ENCODE data around the gene POU2F3. TPM values are rescaled to one million over a fixed set of nuclear protein-coding genes. Genes with fewer than 3 reads are reported as not detected.

The POU2F3 gene
- total RNA-seq (0.24 TPM in 1 of 2 replicates, not detected in the other), polyA plus RNA-seq (0.21 TPM in 1 of 2 replicates, not detected in the other)

GRCh38 chr11:120239713-120240640, at the start of gene POU2F3:
POU2F3 (plus strand) TSS chr11:120240140; CDS start chr11:120240344, 204 bp downstream.
- Histone ChIP-seq H3K36me3 (replicated peaks; ENCODE audit: insufficient read depth, low read depth) (no peaks in the 10 kb centered on the region), H3K4me2 (peak within 1 kb of the TSS; percentile 87), H3K4me1 (ENCODE audit: insufficient read depth) (peaks cover 3% of the 10 kb centered on the region), H3K9me2 (replicated peaks; ENCODE audit: insufficient read depth) (no peaks in the 10 kb centered on the region), H3K9me3 (ENCODE audit: low read depth) (no peaks in the 10 kb centered on the region), H3K27ac (no peak within 1 kb of the TSS), H3K27me3 (peaks cover 65% of the 10 kb centered on the region), H4K20me1 (ENCODE audit: insufficient read depth, poor library complexity, severe bottlenecking) (no peaks in the 10 kb centered on the region), H2AFZ (no peak within 1 kb of the TSS), H3K4me3 (no peak within 1 kb of the TSS), H3K79me2 (no peaks in the 10 kb centered on the region)
- TF ChIP-seq EZH2phosphoT487 (IDR thresholded peaks at IDR 0.05; ENCODE audit: low read depth, severe bottlenecking, unreplicated experiment) = no peak
- peak; percentile 60 for TF ChIP-seq EZH2 (IDR thresholded peaks at IDR 0.05; ENCODE audit: borderline replicate concordance)
- TF ChIP-seq, protein P1, sequence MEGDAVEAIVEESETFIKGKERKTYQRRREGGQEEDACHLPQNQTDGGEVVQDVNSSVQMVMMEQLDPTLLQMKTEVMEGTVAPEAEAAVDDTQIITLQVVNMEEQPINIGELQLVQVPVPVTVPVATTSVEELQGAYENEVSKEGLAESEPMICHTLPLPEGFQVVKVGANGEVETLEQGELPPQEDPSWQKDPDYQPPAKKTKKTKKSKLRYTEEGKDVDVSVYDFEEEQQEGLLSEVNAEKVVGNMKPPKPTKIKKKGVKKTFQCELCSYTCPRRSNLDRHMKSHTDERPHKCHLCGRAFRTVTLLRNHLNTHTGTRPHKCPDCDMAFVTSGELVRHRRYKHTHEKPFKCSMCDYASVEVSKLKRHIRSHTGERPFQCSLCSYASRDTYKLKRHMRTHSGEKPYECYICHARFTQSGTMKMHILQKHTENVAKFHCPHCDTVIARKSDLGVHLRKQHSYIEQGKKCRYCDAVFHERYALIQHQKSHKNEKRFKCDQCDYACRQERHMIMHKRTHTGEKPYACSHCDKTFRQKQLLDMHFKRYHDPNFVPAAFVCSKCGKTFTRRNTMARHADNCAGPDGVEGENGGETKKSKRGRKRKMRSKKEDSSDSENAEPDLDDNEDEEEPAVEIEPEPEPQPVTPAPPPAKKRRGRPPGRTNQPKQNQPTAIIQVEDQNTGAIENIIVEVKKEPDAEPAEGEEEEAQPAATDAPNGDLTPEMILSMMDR (IDR thresholded peaks at IDR 0.05; ENCODE audit: poor library complexity) = peak; percentile 34
- WGBS (ENCODE audit: low lambda C conversion rate, missing lambda C conversion rate) = 6% methylated on average over 50 of the region's 66 CpGs
- DNase-seq (ENCODE audit: low spot score) = peak; percentile 62

DNA sequence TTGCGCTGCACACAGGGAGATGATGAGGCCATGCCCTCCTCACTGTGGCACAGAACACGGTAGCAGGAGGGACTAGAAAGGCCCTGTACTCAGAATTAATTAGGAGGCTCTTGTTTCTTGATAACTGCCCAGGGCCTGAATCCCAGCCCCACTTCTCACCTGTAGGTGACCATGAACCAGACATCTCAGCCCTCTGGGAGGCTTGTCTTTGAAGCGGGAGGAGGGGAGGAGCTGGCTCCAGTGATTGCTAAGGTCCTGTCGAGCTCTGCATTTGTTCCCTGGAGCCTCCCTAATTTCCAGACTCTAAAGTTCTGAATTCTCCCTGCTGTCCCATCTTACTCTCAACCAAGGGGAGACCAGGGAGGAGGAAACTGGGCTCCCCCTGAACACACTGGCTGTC, 48.9 kb upstream of the POU2F3 start:
- WGBS (ENCODE audit: low lambda C conversion rate, missing lambda C conversion rate) = 71% methylated on average over 4 of the region's 4 CpGs

GRCh38 chr11:120192831-120193625, 46.9 kb upstream of the POU2F3 start:
- peaks cover 49% of the 10 kb centered on the region for H3K4me1 ChIP-seq (ENCODE audit: insufficient read depth)
- 85% methylated on average over 15 of the region's 15 CpGs for WGBS (ENCODE audit: low lambda C conversion rate, missing lambda C conversion rate)

More for the DNA sequence above, 48.9 kb upstream of the POU2F3 start:
- no peaks in the 10 kb centered on the region for H3K79me2 ChIP-seq
- no peaks in the 10 kb centered on the region for H4K20me1 ChIP-seq (ENCODE audit: insufficient read depth, poor library complexity, severe bottlenecking)
- no peaks in the 10 kb centered on the region for H3K36me3 ChIP-seq (replicated peaks; ENCODE audit: insufficient read depth, low read depth)
- no peaks in the 10 kb centered on the region for H3K9me2 ChIP-seq (replicated peaks; ENCODE audit: insufficient read depth)
- no peak overlapping the region for H3K4me3 ChIP-seq
- TF ChIP-seq EZH2 (IDR thresholded peaks at IDR 0.05; ENCODE audit: borderline replicate concordance) (no peak), EZH2phosphoT487 (IDR thresholded peaks at IDR 0.05; ENCODE audit: low read depth, severe bottlenecking, unreplicated experiment) (no peak)
- TF ChIP-seq, protein P1 (IDR thresholded peaks at IDR 0.05; ENCODE audit: poor library complexity) = no peak
- DNase-seq (ENCODE audit: low spot score) = no peak
- no peak overlapping the region for H3K27ac ChIP-seq
- no peaks in the 10 kb centered on the region for H3K9me3 ChIP-seq (ENCODE audit: low read depth)
- no peaks in the 10 kb centered on the region for H3K27me3 ChIP-seq
- H2AFZ ChIP-seq = no peak overlapping the region
- H3K4me1 ChIP-seq (ENCODE audit: insufficient read depth) = peaks cover 49% of the 10 kb centered on the region
- H3K4me2 ChIP-seq = no peak overlapping the region

More at GRCh38 chr11:120192831-120193625, 46.9 kb upstream of the POU2F3 start:
- no peaks in the 10 kb centered on the region for H3K27me3 ChIP-seq
- H3K4me2 ChIP-seq = no peak overlapping the region
- no peak overlapping the region for H2AFZ ChIP-seq
- no peaks in the 10 kb centered on the region for H3K79me2 ChIP-seq
- TF ChIP-seq EZH2phosphoT487 (IDR thresholded peaks at IDR 0.05; ENCODE audit: low read depth, severe bottlenecking, unreplicated experiment) = no peak
- TF ChIP-seq EZH2 (IDR thresholded peaks at IDR 0.05; ENCODE audit: borderline replicate concordance) = no peak
- TF ChIP-seq, protein P1 (IDR thresholded peaks at IDR 0.05; ENCODE audit: poor library complexity) = no peak
- H3K27ac ChIP-seq = no peak overlapping the region
- H3K36me3 ChIP-seq (replicated peaks; ENCODE audit: insufficient read depth, low read depth) = no peaks in the 10 kb centered on the region
- no peaks in the 10 kb centered on the region for H3K9me2 ChIP-seq (replicated peaks; ENCODE audit: insufficient read depth)
- H4K20me1 ChIP-seq (ENCODE audit: insufficient read depth, poor library complexity, severe bottlenecking) = no peaks in the 10 kb centered on the region
- DNase-seq (ENCODE audit: low spot score) = no peak
- H3K4me3 ChIP-seq = no peak overlapping the region
- no peaks in the 10 kb centered on the region for H3K9me3 ChIP-seq (ENCODE audit: low read depth)
